Heart right ventricle (tissue), 16 donors: ENCODE results near the gene LRRC3B. TPM values are rescaled to one million over a fixed set of nuclear protein-coding genes. Genes with fewer than 3 reads are reported as not detected.

Experiments
- ATAC-seq, 8 donors: fragments of 200-7000 bp; cut with Tn5 transposase; one replicate each; pipeline ENCODE4 v1.9.1; 2020; ENCODE audit warnings: mild to moderate bottlenecking in 8 of 8, moderate library complexity in 8 of 8, moderate number of reproducible peaks in 1 of 8
- DNase-seq, 2 donors: peaks; one replicate each; pipeline ENCODE4 v3.0.0-alpha.2; 2020
- H3K27ac ChIP-seq, 10 donors: fragments of 200-600 bp; sonication (generic) in 2 of 10; one replicate each; pipeline versions ENCODE4 v1.5.0 to v1.8.0; 2020 to 2022; ENCODE audit warnings: mild to moderate bottlenecking in 3 of 10
- H3K27me3 ChIP-seq, 7 donors: fragments of 200-600 bp; one replicate each; pipeline ENCODE4 v1.8.0; 2021 to 2022; ENCODE audit warnings: mild to moderate bottlenecking in 2 of 7
- H3K36me3 ChIP-seq, 9 donors: fragments of 200-600 bp; sonication (generic) in 1 of 9; one replicate each; pipeline versions ENCODE4 v1.5.0 to v1.8.0; 2020 to 2022; ENCODE audit warnings: mild to moderate bottlenecking in 2 of 9
- H3K4me1 ChIP-seq, 9 donors: fragments of 200-600 bp; sonication (generic) in 1 of 9; one replicate each; pipeline versions ENCODE4 v1.5.0 to v1.8.0; 2020 to 2022; ENCODE audit warnings: mild to moderate bottlenecking in 4 of 9
- H3K4me3 ChIP-seq, 10 donors: fragments of 200-600 bp; sonication (generic) in 2 of 10; one replicate each; pipeline versions ENCODE4 v1.5.0 to v1.8.0; 2020 to 2022; ENCODE audit warnings: mild to moderate bottlenecking in 7 of 10, moderate library complexity in 2 of 10
- H3K9me3 ChIP-seq, 11 donors: fragments of 200-600 bp in 10 of 11; sonication (generic) in 2 of 11; one replicate each; pipeline versions ENCODE4 v1.5.0 to v1.8.0; 2013 to 2022; ENCODE audit warnings: mild to moderate bottlenecking in 2 of 11, control low read depth in 1 of 11, moderate library complexity in 1 of 11
- CTCF ChIP-seq, 9 donors: fragments of 200-600 bp; sonication (generic) in 2 of 9; IDR thresholded peaks; one replicate each; pipeline versions ENCODE4 v1.5.0 to v1.8.0; 2021 to 2022; ENCODE audit warnings: antibody characterized with exemption in 9 of 9, mild to moderate bottlenecking in 5 of 9, moderate library complexity in 1 of 9
- WGBS, 2 donors: extraction: QIAGEN DNeasy Blood & Tissue Kit; methylation state at CpG; one replicate each; pipeline ENCODE4 v1.1.7; 2013; ENCODE audit warnings: inconsistent platforms in 1 of 2; 5-methylcytosine and 5-hydroxymethylcytosine counted together
- intact Hi-C, 10 donors: fragments of 100-400 bp; cut with DNase I; formaldehyde crosslinking; loops; one replicate each; pipeline versions ENCODE4 v1.11.1 to v1.14.2; 2022
- polyA plus RNA-seq, 2 donors: library from polyadenylated mRNA; stranded (reverse); fragments of 200-250 nt; gene quantifications; one replicate each; pipeline ENCODE4 v1.2.3, GENCODE V29; 2013
- total RNA-seq, 10 donors: library from RNA; stranded (reverse); fragmentation: NEBNext Ultra II Directional in 3 of 10; extraction: Animal tissue kit (Norgen Biotek cat#: 25700) in 3 of 10; gene quantifications; one replicate each; pipeline versions ENCODE4 v1.2.1 to v1.2.4, GENCODE V29; 2021 to 2023
- donor health status: Arrhythmogenic right ventricular cardiomyopathy.
- donor health status: ischemic (EF 13 %, LVEDD 7.1; RV severe dilation, severe dysfunction).
- donor health status: healthy with polysubstance abuse.
- donor health status: DM: no; HTN: yes; CAD: no.
- donor health status: DM: no; HTN: no; CAD: no.
- donor health status: ischemic (EF 25% LVEDD 6.9; RV normal size, moderate dysfunction).
- donor health status: ischemic (EF 25% LVEDD 5.7; RV mildly dilated, moderate dysfunction).
- donor health status: healthy.
- donor health status: DM: yes; HTN: yes; CAD: no.
- donor health status: Ischemic cardiomyopathy.
- donor health status: ischemic (EF 35%, LVEDD 5.7; RV mildly dilated, moderate dysfunction).
- donor health status: nonischemic (EF 11% LVEDD 7.7; RV severe dilation, severe dysfunction).
- donor health status: DM: yes; HTN: yes; CAD: no.
- donor health status: PGD.
- donor health status: ischemic (EF 29% LVEDD 5.4; RV normal size, mild dysfunction).
- donor health status: nonischemic (EF 23%, LVEDD 6.1; RV moderate dilation, normal function).

LRRC3B gene
- total and polyA plus RNA-seq, 12 donors = 0.04 to 0.55 (median 0.17) TPM; not detected in 3

GRCh38 chr3:26683902-26684301 lies 61.3 kb downstream of the LRRC3B start:
- peaks cover 0 to 22% (median 0%) of the 10 kb centered on the region in 9 donors for H3K4me1 ChIP-seq
- ATAC-seq = no peak
- H3K36me3 ChIP-seq = no peaks in the 10 kb centered on the region
- no peak overlapping the region for H3K27ac ChIP-seq
- WGBS, 2 donors = 63 to 64% methylated on average over 3 of the region's 3 CpGs
- H3K9me3 ChIP-seq = peaks cover 0 to 5% (median 0%) of the 10 kb centered on the region in 11 donors
- no peak for TF ChIP-seq CTCF (IDR thresholded peaks at IDR 0.05)
- no peaks in the 10 kb centered on the region for H3K27me3 ChIP-seq
- no peak for DNase-seq
- intact Hi-C loops = no loop called here
- H3K4me3 ChIP-seq = no peak overlapping the region

GRCh38 chr3:26687466-26687865 lies 64.9 kb downstream of the LRRC3B start:
- ATAC-seq = no peak
- no peak for DNase-seq
- no peak for TF ChIP-seq CTCF (IDR thresholded peaks at IDR 0.05)
- no peak overlapping the region for H3K4me3 ChIP-seq
- no peaks in the 10 kb centered on the region for H3K27me3 ChIP-seq
- 79 to 86% methylated on average over 4 of the region's 4 CpGs for WGBS, 2 donors
- peaks cover 0 to 7% (median 0%) of the 10 kb centered on the region in 11 donors for H3K9me3 ChIP-seq
- H3K36me3 ChIP-seq = no peaks in the 10 kb centered on the region
- H3K27ac ChIP-seq = no peak overlapping the region
- peaks cover 0 to 6% (median 0%) of the 10 kb centered on the region in 9 donors for H3K4me1 ChIP-seq
- intact Hi-C loops = no loop called here

- 68 to 71% methylated on average over 2 of the region's 2 CpGs for WGBS, 2 donors
- ATAC-seq (no peak), DNase-seq (no peak)
- H3K36me3 ChIP-seq = no peaks in the 10 kb centered on the region
- intact Hi-C loops = no loop called here
- no peak overlapping the region for H3K27ac ChIP-seq
- H3K4me3 ChIP-seq = no peak overlapping the region
- H3K27me3 ChIP-seq = no peaks in the 10 kb centered on the region
- H3K4me1 ChIP-seq = no peaks in the 10 kb centered on the region
- H3K9me3 ChIP-seq = no peaks in the 10 kb centered on the region
- no peak for TF ChIP-seq CTCF (IDR thresholded peaks at IDR 0.05)
Measured at GRCh38 chr3:26699553-26699952, 77.0 kb downstream of the LRRC3B start.

- H3K36me3 ChIP-seq = no peaks in the 10 kb centered on the region
- intact Hi-C loops = loop anchor here in 1 of 10 donors (10.0 kb wide), 1 partner anchor 859 kb away; no protein-coding TSS in a partner anchor
- DNase-seq (no peak), ATAC-seq (no peak)
- no peak overlapping the region for H3K4me3 ChIP-seq
- no peak for TF ChIP-seq CTCF (IDR thresholded peaks at IDR 0.05)
- no peaks in the 10 kb centered on the region for H3K9me3 ChIP-seq
- WGBS, 2 donors = 68 to 78% methylated on average over 3 of the region's 3 CpGs
- H3K4me1 ChIP-seq = no peaks in the 10 kb centered on the region
- H3K27ac ChIP-seq = no peak overlapping the region
- H3K27me3 ChIP-seq = no peaks in the 10 kb centered on the region
Measured at GRCh38 chr3:26703519-26703918, 80.9 kb downstream of the LRRC3B start.
